NCI-H128 (cell line): ENCODE data around the gene GLIPR1.
"Not testable (repeated sequence)": the region's sequence is repeated elsewhere in the genome, so short reads cannot be mapped to it uniquely, and the experiment has no call there.

Source experiments
- DNase-seq: peaks from one replicate; lab custom pipeline; 2025; ENCODE audit not compliant: unreplicated experiment; lab: John Stamatoyannopoulos, UW

The GLIPR1 gene

DNA sequence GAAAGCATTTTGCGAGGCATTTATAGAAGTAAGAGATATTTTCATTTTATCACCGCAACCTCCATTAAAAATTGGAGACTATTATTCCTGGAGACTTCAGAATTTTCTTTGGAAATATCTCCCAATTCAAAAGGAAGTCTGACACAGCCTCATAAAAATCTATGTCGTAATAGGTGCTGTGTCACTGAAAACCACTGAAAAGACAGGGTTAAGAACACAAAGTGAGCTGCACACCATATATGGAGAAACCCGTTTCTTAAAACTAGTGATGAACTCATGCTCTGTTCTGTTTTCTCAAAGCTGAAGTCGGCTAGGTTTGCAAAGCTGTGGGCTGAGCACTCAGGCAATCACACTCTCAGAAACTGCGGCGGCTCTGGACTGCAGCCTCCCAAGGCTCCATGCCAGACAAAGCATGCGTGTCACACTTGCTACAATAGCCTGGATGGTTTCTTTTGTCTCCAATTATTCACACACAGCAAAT is at the start of gene GLIPR1:
GLIPR1 (plus strand) TSS at position 287 of the 481 bp plus-strand sequence; CDS start at position 413, 126 bp downstream.
- no peak for DNase-seq

DNA sequence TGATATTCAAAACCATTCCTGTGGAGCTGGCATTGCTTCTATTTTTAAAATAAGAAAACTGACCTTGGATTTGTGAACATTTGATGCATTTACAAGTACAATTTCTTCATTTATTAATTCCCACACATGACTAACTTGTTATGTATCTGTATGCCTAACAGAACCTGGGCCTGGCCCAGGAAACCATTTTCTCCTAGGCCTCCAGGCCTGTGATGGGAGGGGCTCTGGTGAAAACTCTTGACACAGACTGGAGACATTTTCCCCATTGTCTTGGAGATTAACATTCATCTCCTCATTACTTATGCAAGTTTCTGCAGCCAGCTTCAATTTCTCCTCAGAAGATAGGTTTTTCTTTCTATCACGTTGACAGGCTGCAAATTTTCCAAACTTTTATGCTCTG is 47.6 kb upstream of the GLIPR1 start:
- no peak for DNase-seq

DNA sequence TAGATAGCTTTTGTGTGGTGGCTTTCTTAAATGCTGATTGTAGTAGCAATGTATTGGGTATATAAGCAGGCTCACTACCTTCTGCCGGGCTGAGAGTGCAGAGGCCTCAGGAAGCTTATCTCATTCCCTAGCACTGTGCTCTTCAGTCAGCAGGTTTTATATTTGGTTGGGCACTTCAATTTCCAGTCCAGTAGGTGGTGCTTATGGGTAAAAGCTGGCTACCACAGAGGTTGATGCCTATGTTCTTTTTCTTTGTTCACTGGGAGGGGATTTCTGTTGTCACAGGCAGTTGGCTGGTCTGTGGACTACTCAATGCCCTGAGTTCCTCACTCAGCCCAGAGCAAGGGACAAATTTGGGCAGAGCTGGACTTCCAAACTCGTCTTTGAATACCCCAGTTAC is 43.0 kb upstream of the GLIPR1 start:
- DNase-seq = no peak

DNA sequence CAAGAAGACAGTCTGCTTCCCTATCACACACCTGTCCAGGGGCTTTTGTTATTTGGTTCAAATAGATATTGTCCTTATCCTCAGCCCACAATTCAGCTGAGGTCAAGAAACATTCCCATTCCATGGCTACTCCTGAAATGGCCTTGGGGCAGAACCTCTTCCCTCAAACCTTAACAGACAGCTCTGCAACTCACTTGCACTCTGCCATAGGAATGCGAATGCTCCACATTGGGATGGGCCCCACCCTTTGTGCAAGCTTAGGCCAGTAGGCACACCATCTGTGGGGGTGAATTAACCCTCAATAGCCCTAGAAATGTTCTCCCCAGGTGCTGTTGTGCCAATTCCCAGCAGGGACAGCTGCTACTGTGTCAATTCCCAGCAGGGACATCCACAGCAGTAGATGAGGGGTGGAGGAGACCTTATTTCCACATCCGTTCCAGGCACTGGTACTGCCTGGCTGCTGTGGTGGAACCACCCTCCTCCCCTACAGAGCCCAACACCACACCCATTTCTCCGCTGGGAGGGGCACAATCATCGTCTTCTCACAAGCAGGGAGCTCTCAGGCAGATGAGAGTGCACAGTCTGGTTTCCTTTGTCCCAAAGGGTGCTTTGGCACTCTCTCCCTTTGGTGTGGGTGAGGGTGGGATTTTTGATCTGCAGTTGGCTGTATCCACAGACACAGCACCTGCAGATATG is 42.3 kb upstream of the GLIPR1 start:
- no peak for DNase-seq

DNA sequence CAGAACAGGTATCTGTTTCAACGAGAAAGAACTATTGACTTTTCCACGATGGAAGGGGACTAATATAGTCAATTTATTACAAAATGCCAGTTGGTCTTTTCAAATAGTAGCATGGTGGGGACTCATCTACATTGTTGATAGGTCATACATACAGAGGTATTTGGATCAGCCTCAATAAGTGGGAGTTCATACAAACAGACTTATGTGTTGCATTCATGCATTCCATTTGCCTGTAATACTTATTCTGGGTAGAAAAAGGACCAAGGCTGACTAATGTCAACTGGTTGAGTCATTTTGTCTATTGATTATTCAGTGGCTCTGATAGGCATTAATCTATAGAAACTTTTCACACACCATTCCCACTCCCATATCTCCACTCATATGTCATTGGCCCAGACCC is 41.5 kb upstream of the GLIPR1 start:
- no peak for DNase-seq

DNA sequence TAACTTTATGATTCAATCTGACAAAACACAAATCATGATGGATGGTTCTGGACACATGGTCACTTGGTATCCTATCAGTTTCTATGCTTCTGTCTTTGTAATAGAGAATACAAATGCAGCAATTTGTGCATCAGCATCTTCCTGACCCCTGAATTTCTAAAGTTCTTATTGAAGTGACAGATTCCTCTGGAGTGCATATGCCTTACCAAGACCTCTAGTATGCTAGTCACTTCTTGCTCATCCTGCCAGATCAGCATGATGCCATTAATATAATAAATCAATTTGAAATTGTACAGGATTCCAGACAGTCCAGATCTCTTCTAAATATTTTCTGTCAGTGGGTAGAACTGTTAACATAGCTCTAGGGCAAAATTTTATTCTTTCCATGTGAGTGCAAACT is 40.6 kb upstream of the GLIPR1 start:
- DNase-seq = no peak

DNA sequence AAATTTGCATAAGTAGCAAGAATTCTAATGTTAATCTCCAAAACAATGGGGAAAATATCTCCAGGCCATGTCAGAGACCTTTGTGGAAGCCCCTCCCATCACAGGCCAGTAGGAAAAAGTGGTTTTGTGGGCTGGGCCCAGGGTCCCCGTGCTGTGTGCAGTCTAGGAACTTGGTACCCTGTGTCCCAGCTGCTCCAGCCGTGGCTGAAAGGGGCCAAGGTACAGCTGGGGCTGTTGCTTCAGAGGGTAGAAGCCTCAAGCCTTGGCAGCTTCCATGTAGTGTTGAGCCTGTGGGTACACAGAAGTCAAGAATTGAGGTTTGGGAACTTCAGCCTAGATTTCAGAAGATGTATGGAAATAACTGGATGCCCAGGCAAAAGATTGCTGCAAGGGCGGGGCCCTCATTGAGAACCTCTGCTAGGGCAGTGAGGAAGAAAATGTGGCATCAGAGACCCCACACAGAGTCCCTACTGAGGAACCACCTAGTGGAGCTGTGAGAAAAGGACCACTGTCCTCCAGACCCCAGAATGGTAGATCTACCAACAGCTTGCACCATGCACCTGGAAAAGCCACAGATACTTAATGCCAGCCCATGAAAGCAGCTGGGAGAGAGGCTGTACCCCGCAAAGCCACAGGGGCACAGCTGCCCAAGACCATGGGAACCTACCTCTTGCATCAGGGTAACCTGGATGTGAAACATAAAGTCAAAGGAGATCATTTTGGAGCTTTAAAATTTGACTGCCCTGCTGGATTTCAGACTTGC is 38.7 kb upstream of the GLIPR1 start:
- not testable (repeated sequence) for DNase-seq

DNA sequence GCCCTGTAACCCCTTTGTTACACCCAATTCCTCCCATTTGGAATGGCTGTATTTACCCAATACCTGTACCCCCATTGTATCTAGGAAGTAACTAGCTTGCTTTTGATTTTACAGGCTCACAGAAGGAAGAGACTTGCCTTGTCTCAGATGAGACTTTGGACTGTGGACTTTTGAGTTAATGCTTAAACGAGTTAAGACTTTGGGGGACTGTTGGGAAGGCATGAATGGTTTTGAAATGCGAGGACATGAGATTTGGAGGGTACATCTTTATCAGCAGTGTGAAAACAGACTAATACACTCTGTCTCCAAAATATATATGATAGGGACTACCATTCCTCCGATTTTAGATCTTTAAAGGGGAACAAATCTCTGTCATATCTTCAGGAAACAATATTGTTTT is 38.1 kb upstream of the GLIPR1 start:
- not testable (repeated sequence) for DNase-seq

DNA sequence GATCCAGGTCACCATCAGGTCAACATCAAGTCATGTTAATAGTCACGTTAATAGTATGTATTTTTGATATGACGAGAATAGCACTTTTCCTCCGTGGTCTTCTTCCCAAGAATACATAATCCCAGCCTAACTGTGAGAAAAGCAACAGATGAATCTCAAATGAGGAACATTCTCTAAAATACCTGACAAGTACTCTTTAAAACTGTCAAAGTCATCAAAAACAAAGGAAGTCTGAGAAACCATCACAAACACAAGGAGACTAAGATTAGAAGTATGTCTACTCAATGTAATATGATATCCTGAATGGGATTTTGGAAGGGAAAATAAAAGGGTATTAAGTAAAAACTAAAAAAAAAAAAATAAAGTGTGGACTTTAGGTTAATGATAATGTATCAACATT is 36.8 kb upstream of the GLIPR1 start:
- no peak for DNase-seq

DNA sequence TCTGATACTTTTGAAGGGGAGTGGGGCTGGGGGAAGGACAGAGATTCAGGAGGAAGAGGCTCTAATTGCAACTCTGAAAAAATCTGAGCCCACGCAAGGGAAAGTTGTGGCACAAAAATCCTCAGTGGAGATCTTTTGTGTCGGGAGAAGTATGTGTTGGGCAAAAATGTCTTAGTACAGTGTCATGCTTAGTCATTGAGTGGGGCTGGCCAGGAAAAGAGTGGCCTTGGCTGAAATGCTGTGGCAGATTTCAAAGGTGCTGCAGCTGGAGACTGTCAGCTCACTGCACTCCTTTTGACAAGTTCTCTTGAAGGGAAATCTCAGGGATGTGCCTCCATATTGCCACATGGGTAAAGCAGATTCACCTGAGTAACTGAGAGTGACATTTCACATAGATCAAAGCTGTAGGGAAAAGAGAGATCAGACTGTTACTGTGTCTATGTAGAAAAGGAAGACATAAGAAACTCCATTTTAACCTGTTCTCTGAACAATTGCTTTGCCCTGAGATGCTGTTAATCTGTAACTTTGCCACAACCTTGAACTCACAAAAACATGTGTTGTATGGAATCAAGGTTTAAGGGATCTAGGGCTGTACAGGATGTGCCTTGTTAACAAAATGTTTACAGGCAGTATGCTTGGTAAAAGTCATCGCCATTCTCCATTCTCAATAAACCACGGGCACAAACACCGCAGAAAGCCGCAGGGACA is 36.0 kb upstream of the GLIPR1 start:
- DNase-seq = no peak

DNA sequence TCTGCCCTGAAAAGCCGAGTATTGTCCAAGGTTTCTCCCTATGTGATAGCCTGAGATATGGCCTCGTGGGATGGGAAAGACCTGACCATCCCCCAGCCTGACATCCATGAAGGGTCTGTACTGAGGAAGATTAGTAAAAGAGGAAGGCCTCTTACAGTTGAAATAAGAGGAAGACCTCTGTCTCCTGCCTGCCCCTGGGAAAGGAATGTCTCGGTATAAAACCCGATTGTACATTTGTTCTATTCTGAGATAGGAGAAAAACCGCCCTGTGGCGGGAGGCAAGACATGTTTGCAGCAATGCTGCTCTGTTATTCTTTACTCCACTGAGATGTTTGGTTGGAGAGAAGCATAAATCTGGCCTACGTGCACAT is 35.4 kb upstream of the GLIPR1 start:
- not testable (repeated sequence) for DNase-seq

DNA sequence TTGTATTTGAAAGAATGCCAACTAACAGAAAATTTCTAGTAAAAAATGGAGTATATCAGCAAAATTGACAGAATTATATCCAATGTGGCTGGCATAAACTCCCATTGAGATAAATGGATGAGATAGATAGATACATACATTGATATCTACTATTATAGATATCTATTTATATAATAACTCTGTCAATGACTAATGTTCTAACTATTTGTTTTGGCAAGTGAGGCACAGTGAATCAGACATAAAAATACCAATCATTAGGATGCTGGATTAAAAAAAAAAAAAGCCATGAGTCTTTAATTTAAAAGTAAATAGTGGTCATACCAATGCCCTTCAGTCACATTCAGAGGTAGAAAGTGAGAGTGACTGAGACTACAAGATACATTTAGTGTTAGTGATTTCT is 33.7 kb upstream of the GLIPR1 start:
- no peak for DNase-seq

DNA sequence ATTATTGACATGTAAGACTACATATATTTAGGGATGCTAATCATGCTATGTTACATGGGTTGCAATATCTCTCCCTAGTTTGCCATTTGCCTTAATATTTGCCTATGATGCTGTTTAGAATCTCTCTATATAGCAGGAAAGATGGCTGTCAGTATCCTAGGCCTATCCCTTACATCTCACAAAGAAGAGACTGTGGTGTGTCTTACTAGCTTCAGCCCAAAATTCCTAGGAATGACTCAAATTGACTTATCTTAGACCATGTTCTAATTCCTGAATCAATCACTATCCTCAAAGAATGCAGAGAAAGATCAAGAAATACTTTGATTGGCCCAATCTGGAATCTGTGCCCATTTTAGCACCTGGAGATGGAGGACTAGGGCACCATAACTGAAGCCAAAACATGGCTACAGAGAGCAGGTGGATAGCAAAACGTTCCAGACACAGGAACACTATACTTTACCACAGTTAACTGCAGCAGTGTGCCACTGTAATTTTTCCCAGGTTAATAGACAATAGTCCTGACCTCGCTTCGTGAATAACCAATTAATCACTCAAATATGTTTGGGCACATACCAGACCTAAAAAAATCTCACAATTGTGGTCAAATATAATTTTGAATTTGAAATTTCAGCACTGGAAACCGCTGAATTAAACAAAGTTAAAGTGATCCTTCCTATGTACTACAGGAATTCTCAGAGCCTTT is 32.7 kb upstream of the GLIPR1 start:
- DNase-seq = no peak

DNA sequence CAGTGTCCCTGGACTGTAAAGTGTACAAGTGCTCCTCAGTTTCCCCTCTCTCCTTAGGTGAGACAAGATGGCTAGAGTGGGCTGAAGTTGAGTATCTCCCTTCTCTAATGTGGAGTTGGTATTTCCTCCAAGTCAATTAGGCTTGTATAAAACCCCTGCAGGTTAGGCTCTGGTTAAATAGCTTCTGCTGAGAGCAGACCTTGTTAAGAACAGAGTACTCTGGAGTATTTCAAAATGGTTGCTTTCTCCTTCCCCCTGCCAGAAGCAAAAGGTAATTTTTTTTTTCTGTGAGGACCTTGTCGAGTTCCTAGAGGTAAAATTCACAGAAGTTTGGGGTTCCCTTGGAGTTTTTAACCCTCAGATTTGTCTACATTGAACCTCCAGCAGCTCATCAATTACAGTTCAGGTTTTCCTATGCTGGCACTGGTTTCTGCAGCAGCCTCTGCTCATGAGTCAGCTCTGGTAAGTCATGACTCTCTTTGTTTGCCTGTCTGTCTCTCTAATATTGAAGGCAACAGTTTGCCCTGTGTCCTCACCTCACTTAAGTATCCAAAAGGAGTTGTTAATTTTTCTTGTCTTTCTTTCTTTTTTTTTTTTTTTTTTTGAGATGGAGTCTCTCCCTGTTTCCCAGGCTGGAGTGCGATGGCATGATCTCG is 27.8 kb upstream of the GLIPR1 start:
- no peak for DNase-seq

DNA sequence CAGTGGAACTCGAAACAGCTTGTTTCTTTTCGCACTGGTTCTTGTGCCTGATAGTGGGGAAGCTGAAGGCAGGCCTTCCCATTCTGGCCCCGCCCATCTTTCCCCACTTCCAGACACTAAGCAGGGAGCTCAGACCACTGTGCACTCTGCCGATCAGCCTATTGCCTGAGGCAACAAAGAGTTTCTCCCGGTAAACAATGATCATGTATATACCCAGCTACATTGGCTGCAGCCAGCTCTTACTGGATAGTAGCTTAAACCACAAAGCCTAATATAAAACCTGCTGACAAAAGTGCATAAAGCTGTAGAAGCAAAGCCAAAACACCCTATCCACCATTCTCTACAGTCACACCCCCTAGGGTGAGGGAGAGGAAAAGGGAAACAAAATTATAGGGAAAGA is 24.7 kb upstream of the GLIPR1 start:
- no peak for DNase-seq

DNA sequence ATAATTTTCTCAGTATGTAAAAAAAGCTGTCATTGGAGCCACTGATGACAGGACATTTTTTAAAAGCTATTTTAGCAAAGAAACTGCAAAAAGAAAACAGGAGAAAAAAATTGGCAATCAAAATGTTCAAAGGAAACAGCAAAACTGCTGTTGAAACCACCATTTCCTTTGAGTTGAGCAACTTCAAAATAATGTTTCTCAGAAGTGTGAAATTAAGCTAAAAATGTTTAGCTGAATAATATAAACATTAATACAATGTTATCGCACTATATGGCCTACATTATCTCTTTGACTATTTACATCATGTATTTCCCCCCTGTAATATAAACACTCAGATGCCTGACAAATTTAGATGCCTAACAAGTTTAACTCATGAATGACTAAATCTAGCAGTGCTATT is 23.4 kb upstream of the GLIPR1 start:
- no peak for DNase-seq

DNA sequence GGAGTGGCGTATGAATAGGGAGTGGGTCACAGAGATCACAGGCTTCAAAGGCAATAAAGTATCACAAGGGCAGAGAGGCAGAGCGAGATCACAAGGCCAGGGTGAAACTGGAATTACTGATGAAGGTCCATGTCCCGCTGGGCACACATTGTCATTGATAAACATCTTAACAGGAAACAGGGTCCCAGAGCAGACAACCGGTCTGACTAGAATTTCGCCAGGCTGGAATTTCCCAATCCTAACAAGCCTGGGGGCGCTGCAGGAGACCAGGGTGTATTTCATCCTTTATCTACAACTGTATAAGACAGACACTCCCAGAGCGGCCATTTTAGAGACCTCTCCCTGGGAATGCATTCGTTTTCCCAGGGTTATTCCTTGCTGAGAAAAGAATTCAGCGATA is 22.7 kb upstream of the GLIPR1 start:
- not testable (repeated sequence) for DNase-seq

DNA sequence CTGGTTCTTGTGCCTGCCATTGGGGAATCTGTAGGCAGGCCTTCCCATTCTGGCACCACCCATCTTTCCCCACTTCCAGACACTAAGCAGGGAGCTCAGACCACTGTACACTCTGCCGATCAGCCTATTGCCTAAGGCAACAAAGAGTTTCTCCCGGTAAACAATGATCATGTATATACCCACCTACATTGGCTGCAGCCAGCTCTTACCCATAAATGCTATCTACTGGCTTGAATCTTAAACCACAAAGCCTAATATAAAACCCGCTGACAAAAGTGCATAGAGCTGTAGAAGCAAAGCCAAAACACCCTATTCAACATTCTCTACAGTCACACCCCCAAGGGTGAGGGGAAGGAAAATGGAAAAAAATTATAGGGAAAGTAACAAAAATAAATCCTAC is 20.8 kb upstream of the GLIPR1 start:
- no peak for DNase-seq

DNA sequence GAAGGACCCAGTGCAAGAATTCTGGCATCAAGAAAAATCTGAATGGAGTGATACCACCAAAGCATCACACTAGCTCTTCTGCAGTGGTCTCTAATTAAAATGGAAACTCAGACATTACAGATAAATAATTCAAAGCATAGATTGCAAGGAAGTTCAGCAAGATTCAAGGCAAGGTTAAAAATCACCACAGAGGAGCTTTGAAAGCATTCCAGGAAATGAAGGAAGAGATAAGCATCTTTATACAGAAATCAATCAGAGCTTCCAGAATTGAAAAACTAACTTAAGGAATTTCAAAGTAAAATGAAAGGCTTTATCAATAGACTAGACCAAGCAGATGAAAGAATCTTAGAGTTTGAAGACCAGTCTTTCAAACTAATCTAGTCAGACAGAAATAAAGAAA is 20.4 kb upstream of the GLIPR1 start:
- DNase-seq = no peak

DNA sequence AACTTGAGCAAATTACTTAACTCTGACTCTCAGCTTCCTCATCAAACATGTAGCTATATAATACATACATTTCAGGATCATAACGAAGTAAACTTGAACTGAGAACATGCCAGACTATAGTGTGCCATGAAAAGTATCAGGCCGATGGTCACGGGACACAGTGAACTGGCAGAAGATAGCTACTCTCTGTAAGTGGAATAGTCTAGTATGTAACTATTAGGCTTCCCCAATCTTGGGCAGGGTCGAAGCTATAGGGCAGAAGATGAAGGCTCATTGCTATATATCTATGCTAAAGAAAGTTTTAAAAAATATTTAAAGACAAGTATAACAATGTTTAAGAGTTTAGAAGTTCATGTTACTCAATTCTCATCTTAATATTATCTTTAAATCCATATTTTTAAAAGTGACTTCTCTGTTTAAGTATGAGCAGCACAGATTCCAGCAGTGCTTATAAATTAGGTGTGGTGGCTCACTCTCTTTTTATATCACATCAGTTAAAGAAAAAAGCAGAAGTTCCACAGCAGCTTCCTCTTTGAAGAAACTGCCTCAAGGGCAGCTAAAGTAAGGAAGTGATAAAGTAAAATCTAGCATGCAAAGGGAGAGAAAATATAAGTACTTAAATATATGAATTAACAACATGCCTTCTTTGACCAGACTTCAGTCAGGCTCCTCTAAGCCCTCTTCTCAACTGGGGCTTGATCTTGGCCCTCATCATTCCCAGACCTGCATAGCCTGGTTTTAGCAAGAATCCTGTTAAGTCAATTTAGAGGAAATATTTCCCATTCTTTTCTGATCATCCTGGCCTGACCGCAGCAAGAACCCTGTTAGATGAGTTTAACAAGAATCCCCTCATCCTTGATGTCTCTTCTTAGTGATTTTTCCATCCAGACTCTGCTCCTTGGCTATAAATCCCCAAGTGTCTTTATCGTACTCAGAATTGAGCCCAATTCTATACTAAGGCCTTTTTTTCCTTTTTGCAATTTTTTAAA is 8.4 kb upstream of the GLIPR1 start:
- DNase-seq = no peak
